GM12878 (cell line): Measurements from ENCODE around the gene FAM98C. TPM values are rescaled to one million over a fixed set of nuclear protein-coding genes. Genes with fewer than 3 reads are reported as not detected.
A peak's percentile ranks its signal among the peaks of the same experiment; 100 is the strongest.

Source experiments
- BCLAF1 ChIP-seq: fragments of 450-650 bp; IDR thresholded peaks from 2 replicates; pipeline ENCODE4 v1.6.1; 2017; ENCODE audit warnings: antibody characterized with exemption, mild to moderate bottlenecking, moderate library complexity
- BMI1 ChIP-seq: fragments of 450-650 bp; IDR thresholded peaks from 2 replicates; pipeline ENCODE4 v1.6.1; 2016; ENCODE audit warnings: mild to moderate bottlenecking, moderate library complexity, borderline replicate concordance
- CBX5 ChIP-seq: sonication (generic); IDR thresholded peaks from 2 replicates; pipeline ENCODE4 v1.6.1; 2016; ENCODE audit warnings: low read depth, moderate library complexity, mild to moderate bottlenecking, inconsistent platforms
- CEBPB ChIP-seq, 2 experiments: fragments of 150-350 bp in 1 of 2; IDR thresholded peaks; 2 replicates each; pipeline ENCODE4 v1.6.1; 2012 to 2014; ENCODE audit warnings: low read depth in 2 of 2, low read length in 2 of 2, borderline replicate concordance in 1 of 2, inconsistent platforms in 1 of 2
- ESRRA ChIP-seq: IDR thresholded peaks from 2 replicates; pipeline ENCODE4 v1.6.1; 2012; ENCODE audit warnings: mild to moderate bottlenecking, low read length, improper control_type of control experiment
- FOXM1 ChIP-seq: IDR thresholded peaks from 2 replicates; pipeline ENCODE4 v1.6.1; 2012; ENCODE audit warnings: low read depth, mild to moderate bottlenecking, inconsistent platforms, low read length, moderate library complexity
- HDAC2 ChIP-seq: fragments of 200-600 bp; sonication (generic); IDR thresholded peaks from 2 replicates; pipeline ENCODE4 v1.6.1; 2017
- IKZF2 ChIP-seq, 2 experiments: fragments of 450-650 bp; IDR thresholded peaks; 2 replicates each; pipeline ENCODE4 v1.6.1; 2017; ENCODE audit warnings: mild to moderate bottlenecking in 2 of 2, moderate library complexity in 2 of 2
- KAT2A ChIP-seq: conservative IDR thresholded peaks from 2 replicates; pipeline ENCODE4 v1.6.1; 2011; ENCODE audit warnings: low read depth, low read length; ENCODE audit not compliant: control insufficient read depth
- MEF2A ChIP-seq: IDR thresholded peaks from 2 replicates; pipeline ENCODE4 v1.6.1; 2011; ENCODE audit warnings: low read depth, mild to moderate bottlenecking, low read length, moderate library complexity; ENCODE audit not compliant: insufficient read depth
- NFXL1 ChIP-seq: fragments of 450-650 bp; IDR thresholded peaks from 2 replicates; pipeline ENCODE4 v1.6.1; 2017; ENCODE audit warnings: antibody characterized with exemption, mild to moderate bottlenecking, borderline replicate concordance
- NFYB ChIP-seq: IDR thresholded peaks from 2 replicates; pipeline ENCODE4 v1.6.1; 2011; ENCODE audit warnings: low read depth, mild to moderate bottlenecking, low read length, improper control_type of control experiment, moderate library complexity; ENCODE audit not compliant: insufficient read depth
- PAX8 ChIP-seq: fragments of 450-650 bp; IDR thresholded peaks from 2 replicates; pipeline ENCODE4 v1.6.1; 2017; ENCODE audit warnings: mild to moderate bottlenecking, moderate library complexity
- PRDM15 ChIP-seq: fragments of 450-650 bp; formaldehyde crosslinking; IDR thresholded peaks from 2 replicates; pipeline ENCODE4 v1.4.0; 2020; ENCODE audit warnings: mild to moderate bottlenecking, moderate library complexity
- RAD51 ChIP-seq: fragments of 450-650 bp; IDR thresholded peaks from 2 replicates; pipeline ENCODE4 v1.6.1; 2016; ENCODE audit warnings: moderate library complexity, mild to moderate bottlenecking, inconsistent platforms
- SMAD5 ChIP-seq: IDR thresholded peaks from 2 replicates; pipeline ENCODE4 v1.6.1; 2016; ENCODE audit warnings: antibody characterized with exemption, low read depth
- SREBF1 ChIP-seq: IDR thresholded peaks from 2 replicates; pipeline ENCODE4 v1.6.1; 2012; ENCODE audit warnings: mild to moderate bottlenecking, low read length
- SRF ChIP-seq, 2 experiments: IDR thresholded peaks; 2 replicates each; pipeline ENCODE4 v1.6.1; 2011; ENCODE audit warnings: low read depth in 2 of 2, low read length in 2 of 2, mild to moderate bottlenecking in 1 of 2, moderate library complexity in 1 of 2
- STAT3 ChIP-seq: IDR thresholded peaks from 2 replicates; pipeline ENCODE4 v1.6.1; 2011; ENCODE audit warnings: low read depth, low read length, improper control_type of control experiment
- TAF1 ChIP-seq: IDR thresholded peaks from 2 replicates; pipeline ENCODE4 v1.6.1; 2011; ENCODE audit warnings: mild to moderate bottlenecking, low read depth, low read length, borderline replicate concordance
- TARDBP ChIP-seq: IDR thresholded peaks from 2 replicates; pipeline ENCODE4 v1.6.1; 2016; ENCODE audit warnings: borderline replicate concordance
- TCF3 ChIP-seq: IDR thresholded peaks from 2 replicates; pipeline ENCODE4 v1.6.1; 2012; ENCODE audit warnings: low read depth, mild to moderate bottlenecking, low read length, borderline replicate concordance; ENCODE audit not compliant: insufficient read depth
- USF1 ChIP-seq: IDR thresholded peaks from 2 replicates; pipeline ENCODE4 v1.6.1; 2011; ENCODE audit warnings: borderline replicate concordance, low read depth, mild to moderate bottlenecking, moderate library complexity, mixed read lengths, low read length; ENCODE audit not compliant: insufficient read depth; ENCODE audit errors: extremely low read length
- ZNF274 ChIP-seq: IDR thresholded peaks from one replicate; pipeline ENCODE4 v1.8.0; 2011; ENCODE audit not compliant: insufficient read length, insufficient read depth
- ZNF384 ChIP-seq: IDR thresholded peaks from 2 replicates; pipeline ENCODE4 v1.6.1; 2012; ENCODE audit warnings: low read depth, mild to moderate bottlenecking, low read length, improper control_type of control experiment, borderline replicate concordance
- ZNF622 ChIP-seq: fragments of 450-650 bp; IDR thresholded peaks from 2 replicates; pipeline ENCODE4 v1.6.1; 2017; ENCODE audit warnings: mild to moderate bottlenecking, inconsistent platforms
- polyA plus RNA-seq, 11 experiments: library from polyadenylated mRNA; depleted of rRNA in 4 of 11; unstranded in 6 of 11; stranded (reverse) in 5 of 11; fragments of >200 nt; fragmentation: Nextera tagmentation in 4 of 11; fragmentation: Illumina TruSeq in 1 of 11; extraction: Ambion mirVana in 4 of 11; extraction: Trizol in 1 of 11; gene quantifications; 1 replicate in 1 of 11; 2 replicates in 10 of 11; pipeline versions ENCODE4 v1.2.1 to v1.2.3, GENCODE V29; 2011 to 2016; ENCODE audit warnings: inconsistent platforms in 2 of 11, missing spikeins in 2 of 11, low read depth in 1 of 11
- total RNA-seq, 4 experiments: library from RNA; depleted of rRNA in 3 of 4; stranded (reverse); fragments of >200 nt in 3 of 4; fragmentation: Illumina TruSeq in 1 of 4; extraction: Trizol in 1 of 4; gene quantifications; 2 replicates each; pipeline versions ENCODE4 v1.2.1 to v1.2.3, GENCODE V29; 2013 to 2021

Gene FAM98C
- total and polyA plus RNA-seq, 10 of the 15 experiments (the other 5 are each of a cell fraction or from before 2014, with no cell fraction given), result 1.4 to 17.2 (median 9.5) TPM

- TF ChIP-seq BCLAF1 (no peak), TARDBP (no peak), CEBPB (IDR thresholded peaks at IDR 0.05; ENCODE audit: borderline replicate concordance in 1 of 2, low read depth in 2 of 2, low read length in 2 of 2) (no peak), SRF (IDR thresholded peaks at IDR 0.05; ENCODE audit: low read depth in 2 of 2, low read length in 2 of 2) (no peak), TCF3 (no peak), MEF2A (no peak), NFXL1 (no peak), SMAD5 (no peak), HDAC2 (no peak), ZNF384 (no peak), IKZF2 (IDR thresholded peaks at IDR 0.05) (peak; percentile 8 to 29; a peak in 1 of 4 replicates), KAT2A (no peak), TAF1 (no peak), ZNF274 (no peak), ESRRA (no peak), SREBF1 (no peak), RAD51 (no peak), FOXM1 (no peak), PAX8 (no peak), BMI1 (no peak), USF1 (no peak), CBX5 (no peak), ZNF622 (no peak), STAT3 (no peak), NFYB (no peak), PRDM15 (CRISPR knock-in tag) (no peak)
Observed at GRCh38 chr19:38425810-38426466, 23.0 kb downstream of the FAM98C start, which contains the start of gene RASGRP4 (continued).
